Activated naive CD8-positive, alpha-beta T cell treated with anti-CD3 and anti-CD28 coated beads, Interleukin-2, amount 50 U/mL, for 24 hours (primary cell): ENCODE results near the gene AQP5.

ENCODE experiments used
- ATAC-seq: fragments of 150-1000 bp; cut with Tn5 transposase; one replicate; pipeline ENCODE4 v1.10.0; 2021
- DNase-seq: peaks from one replicate; pipeline ENCODE4 v3.0.0; 2021
- H3K27ac Mint-ChIP-seq: one replicate; pipeline ENCODE4 v1.8.0; 2021; ENCODE audit warnings: mild to moderate bottlenecking, mixed read lengths
- H3K27me3 Mint-ChIP-seq: one replicate; pipeline ENCODE4 v1.8.0; 2021; ENCODE audit warnings: mixed read lengths
- H3K36me3 Mint-ChIP-seq: one replicate; pipeline ENCODE4 v1.8.0; 2021; ENCODE audit warnings: low read depth, mixed read lengths
- H3K4me1 Mint-ChIP-seq: one replicate; pipeline ENCODE4 v1.8.0; 2021; ENCODE audit warnings: mixed read lengths
- H3K4me3 Mint-ChIP-seq: one replicate; pipeline ENCODE4 v1.8.0; 2021; ENCODE audit warnings: mild to moderate bottlenecking, moderate library complexity, mixed read lengths
- H3K9me3 Mint-ChIP-seq: one replicate; pipeline ENCODE4 v1.8.0; 2021; ENCODE audit warnings: mixed read lengths

AQP5 gene

GRCh38 chr12:49971141-49971540, 9.5 kb downstream of the AQP5 start:
- no peaks in the 10 kb centered on the region for H3K36me3 Mint-ChIP-seq
- DNase-seq = no peak
- no peak for ATAC-seq

DNA sequence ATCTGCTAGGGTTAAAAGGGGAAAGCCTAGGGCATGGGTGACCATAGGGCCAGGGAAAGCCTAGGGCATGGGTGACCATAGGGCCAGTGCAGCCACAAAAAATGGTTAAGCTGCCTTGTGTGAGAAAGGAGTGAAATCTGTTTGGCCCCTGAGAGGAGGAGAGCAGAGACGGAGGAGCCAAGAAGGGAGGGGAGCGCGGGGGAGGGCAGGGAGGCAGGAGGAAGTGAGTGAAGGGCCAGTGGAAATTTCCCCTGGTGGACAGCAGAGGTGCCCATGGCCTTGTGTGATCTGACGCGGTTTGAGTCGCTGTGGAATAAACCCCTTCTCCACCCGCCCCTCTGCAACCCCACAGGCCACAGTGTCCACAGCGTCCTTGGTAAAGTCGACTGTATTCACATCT, 10.5 kb downstream of the AQP5 start:
- no peaks in the 10 kb centered on the region for H3K9me3 Mint-ChIP-seq
- DNase-seq (no peak), ATAC-seq (no peak)
- no peak overlapping the region for H3K4me3 Mint-ChIP-seq
- no peak overlapping the region for H3K27ac Mint-ChIP-seq
- H3K4me1 Mint-ChIP-seq = peaks cover 2% of the 10 kb centered on the region
- no peaks in the 10 kb centered on the region for H3K36me3 Mint-ChIP-seq
- H3K27me3 Mint-ChIP-seq = peaks cover 12% of the 10 kb centered on the region

More at GRCh38 chr12:49971141-49971540, 9.5 kb downstream of the AQP5 start:
- no peaks in the 10 kb centered on the region for H3K9me3 Mint-ChIP-seq
- peaks cover 17% of the 10 kb centered on the region for H3K27me3 Mint-ChIP-seq
- no peak overlapping the region for H3K4me3 Mint-ChIP-seq
- H3K27ac Mint-ChIP-seq = no peak overlapping the region
- peaks cover 4% of the 10 kb centered on the region for H3K4me1 Mint-ChIP-seq

DNA sequence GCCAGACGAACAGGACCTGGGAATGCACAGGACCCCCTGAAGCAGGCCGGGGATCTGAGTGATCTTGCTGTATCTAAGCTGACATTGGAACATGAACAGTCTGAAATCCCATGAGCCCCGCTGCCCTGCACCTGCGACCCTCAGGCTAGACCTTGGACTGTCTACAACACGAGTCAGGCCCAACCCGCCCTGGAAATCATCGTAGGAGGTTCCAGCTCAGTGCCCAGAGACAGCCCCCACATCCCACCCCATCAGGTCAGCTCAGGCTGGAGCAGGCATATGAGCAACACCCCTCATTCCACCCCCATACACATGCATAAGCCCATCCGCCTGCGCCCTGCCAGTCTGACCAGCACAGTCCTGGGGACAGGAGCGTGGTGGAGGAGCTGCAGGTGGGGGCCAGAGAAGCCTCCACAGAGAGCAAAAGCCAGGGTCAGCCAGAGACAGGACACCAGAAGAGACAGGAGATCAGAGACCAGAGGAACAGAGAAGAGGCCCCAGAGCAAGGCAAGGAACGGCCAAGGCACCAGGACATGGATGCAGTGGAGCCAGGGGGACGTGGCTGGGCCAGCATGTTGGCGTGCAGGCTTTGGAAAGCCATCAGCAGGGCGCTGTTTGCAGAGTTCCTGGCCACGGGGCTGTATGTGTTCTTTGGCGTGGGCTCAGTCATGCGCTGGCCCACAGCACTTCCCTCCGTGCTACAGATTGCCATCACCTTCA, 11.1 kb downstream of the AQP5 start, which contains the start of gene AQP6:
Gene AQP6 (plus strand): TSS at position 307 of the 720 bp plus-strand sequence. CDS start 227 bp downstream, at position 534.
- Mint-ChIP-seq H3K9me3 (no peaks in the 10 kb centered on the region), H3K36me3 (no peaks in the 10 kb centered on the region), H3K4me1 (no peaks in the 10 kb centered on the region), H3K27ac (no peak within 1 kb of the TSS), H3K4me3 (no peak within 1 kb of the TSS), H3K27me3 (peaks cover 12% of the 10 kb centered on the region)
- no peak for DNase-seq
- no peak for ATAC-seq

GRCh38 chr12:49973361-49973830, 11.7 kb downstream of the AQP5 start:
- no peaks in the 10 kb centered on the region for H3K9me3 Mint-ChIP-seq
- ATAC-seq = no peak
- peaks cover 6% of the 10 kb centered on the region for H3K27me3 Mint-ChIP-seq
- DNase-seq = no peak
- H3K36me3 Mint-ChIP-seq = no peaks in the 10 kb centered on the region
- no peaks in the 10 kb centered on the region for H3K4me1 Mint-ChIP-seq
- H3K27ac Mint-ChIP-seq = no peak overlapping the region
- H3K4me3 Mint-ChIP-seq = no peak overlapping the region

- ATAC-seq = no peak
- no peaks in the 10 kb centered on the region for H3K36me3 Mint-ChIP-seq
- no peak for DNase-seq
- H3K27ac Mint-ChIP-seq = no peak overlapping the region
- no peak overlapping the region for H3K4me3 Mint-ChIP-seq
- H3K4me1 Mint-ChIP-seq = no peaks in the 10 kb centered on the region
- no peaks in the 10 kb centered on the region for H3K9me3 Mint-ChIP-seq
- H3K27me3 Mint-ChIP-seq = no peaks in the 10 kb centered on the region
Observed at GRCh38 chr12:49974231-49974675, 12.6 kb downstream of the AQP5 start.

DNA sequence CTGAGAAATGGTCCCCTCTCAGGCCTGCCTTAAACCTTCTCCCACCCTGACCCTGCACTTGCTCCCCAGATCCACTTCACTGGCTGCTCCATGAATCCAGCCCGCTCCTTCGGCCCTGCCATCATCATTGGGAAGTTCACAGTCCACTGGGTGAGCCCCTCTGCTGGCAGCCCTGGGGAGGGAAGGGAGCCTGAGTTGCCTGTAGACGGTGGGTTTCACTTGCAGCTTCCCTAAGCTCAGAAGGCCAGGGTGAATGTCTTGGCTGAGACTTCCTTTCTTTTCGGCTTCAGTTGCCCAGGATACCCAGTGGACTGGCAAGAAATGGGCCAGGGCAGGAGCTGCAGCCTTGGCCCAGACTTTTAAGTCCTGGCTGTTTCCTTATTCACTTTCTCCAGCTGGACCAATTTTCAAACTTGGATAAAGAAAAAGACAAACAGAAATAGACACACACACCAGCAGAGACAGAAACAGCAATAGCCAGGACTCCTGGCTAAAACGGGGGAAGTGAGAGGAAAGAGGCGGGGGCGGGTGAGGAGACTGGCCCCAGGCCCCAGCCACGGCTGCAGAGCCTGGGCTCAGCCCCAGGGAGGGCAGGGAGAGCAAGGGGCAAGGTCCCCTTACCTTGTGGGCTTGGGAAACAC, 13.1 kb downstream of the AQP5 start:
- no peak overlapping the region for H3K27ac Mint-ChIP-seq
- H3K4me3 Mint-ChIP-seq = no peak overlapping the region

GRCh38 chr12:49975318-49975761, 13.7 kb downstream of the AQP5 start:
- no peaks in the 10 kb centered on the region for H3K9me3 Mint-ChIP-seq
- H3K36me3 Mint-ChIP-seq = no peaks in the 10 kb centered on the region
- no peaks in the 10 kb centered on the region for H3K4me1 Mint-ChIP-seq
- no peak overlapping the region for H3K4me3 Mint-ChIP-seq
- DNase-seq (no peak), ATAC-seq (no peak)
- H3K27ac Mint-ChIP-seq = no peak overlapping the region
- no peaks in the 10 kb centered on the region for H3K27me3 Mint-ChIP-seq

More for the DNA sequence above, 13.1 kb downstream of the AQP5 start:
- DNase-seq (no peak), ATAC-seq (no peak)
- no peaks in the 10 kb centered on the region for H3K27me3 Mint-ChIP-seq
- no peaks in the 10 kb centered on the region for H3K9me3 Mint-ChIP-seq
- H3K4me1 Mint-ChIP-seq = no peaks in the 10 kb centered on the region
- no peaks in the 10 kb centered on the region for H3K36me3 Mint-ChIP-seq

GRCh38 chr12:49976557-49976956, 14.9 kb downstream of the AQP5 start:
- no peaks in the 10 kb centered on the region for H3K4me1 Mint-ChIP-seq
- no peak for DNase-seq
- H3K9me3 Mint-ChIP-seq = no peaks in the 10 kb centered on the region
- no peak for ATAC-seq
- no peaks in the 10 kb centered on the region for H3K36me3 Mint-ChIP-seq
- H3K4me3 Mint-ChIP-seq = no peak overlapping the region
- no peaks in the 10 kb centered on the region for H3K27me3 Mint-ChIP-seq
- no peak overlapping the region for H3K27ac Mint-ChIP-seq

- Mint-ChIP-seq H3K9me3 (no peaks in the 10 kb centered on the region), H3K27ac (no peak overlapping the region), H3K4me3 (no peak overlapping the region), H3K36me3 (no peaks in the 10 kb centered on the region), H3K27me3 (no peaks in the 10 kb centered on the region), H3K4me1 (no peaks in the 10 kb centered on the region)
- ATAC-seq = no peak
- no peak for DNase-seq
Observed at GRCh38 chr12:49978125-49978524, 16.5 kb downstream of the AQP5 start.

- H3K27ac Mint-ChIP-seq = no peak overlapping the region
- no peaks in the 10 kb centered on the region for H3K9me3 Mint-ChIP-seq
- ATAC-seq (no peak), DNase-seq (no peak)
- H3K4me3 Mint-ChIP-seq = no peak overlapping the region
- H3K36me3 Mint-ChIP-seq = no peaks in the 10 kb centered on the region
- H3K27me3 Mint-ChIP-seq = no peaks in the 10 kb centered on the region
- H3K4me1 Mint-ChIP-seq = no peaks in the 10 kb centered on the region
Observed at GRCh38 chr12:49979016-49979586, 17.4 kb downstream of the AQP5 start.

- ATAC-seq = no peak
- no peak overlapping the region for H3K27ac Mint-ChIP-seq
- no peaks in the 10 kb centered on the region for H3K4me1 Mint-ChIP-seq
Observed at GRCh38 chr12:49979791-49980190, 18.1 kb downstream of the AQP5 start.

GRCh38 chr12:49980501-49981349, 19.1 kb downstream of the AQP5 start:
- peaks cover 5% of the 10 kb centered on the region for H3K36me3 Mint-ChIP-seq
- DNase-seq = no peak
- no peaks in the 10 kb centered on the region for H3K9me3 Mint-ChIP-seq
- H3K4me3 Mint-ChIP-seq = no peak overlapping the region
- no peak overlapping the region for H3K27ac Mint-ChIP-seq
- ATAC-seq = no peak
- peaks cover under 1% of the 10 kb centered on the region for H3K4me1 Mint-ChIP-seq
- H3K27me3 Mint-ChIP-seq = no peaks in the 10 kb centered on the region

More at GRCh38 chr12:49979791-49980190, 18.1 kb downstream of the AQP5 start:
- no peaks in the 10 kb centered on the region for H3K36me3 Mint-ChIP-seq
- no peaks in the 10 kb centered on the region for H3K9me3 Mint-ChIP-seq
- no peak overlapping the region for H3K4me3 Mint-ChIP-seq
- H3K27me3 Mint-ChIP-seq = no peaks in the 10 kb centered on the region
- DNase-seq = no peak

GRCh38 chr12:49982246-49983087, 20.8 kb downstream of the AQP5 start:
- no peaks in the 10 kb centered on the region for H3K27me3 Mint-ChIP-seq
- DNase-seq (no peak), ATAC-seq (no peak)
- no peaks in the 10 kb centered on the region for H3K9me3 Mint-ChIP-seq
- H3K36me3 Mint-ChIP-seq = peaks cover 9% of the 10 kb centered on the region
- H3K4me1 Mint-ChIP-seq = peaks cover 12% of the 10 kb centered on the region
- H3K4me3 Mint-ChIP-seq = no peak overlapping the region
- no peak overlapping the region for H3K27ac Mint-ChIP-seq
